Stimulated activated CD8-positive, alpha-beta memory T cell treated with anti-CD3 and anti-CD28 coated beads, Interleukin-15, amount 100 ng/mL, for 24 hours (primary cell): ENCODE data around the gene PATJ.

ENCODE experiments used
- DNase-seq: peaks from one replicate; pipeline ENCODE4 v3.0.0-alpha.2; 2020; ENCODE audit warnings: low read depth

PATJ gene

DNA sequence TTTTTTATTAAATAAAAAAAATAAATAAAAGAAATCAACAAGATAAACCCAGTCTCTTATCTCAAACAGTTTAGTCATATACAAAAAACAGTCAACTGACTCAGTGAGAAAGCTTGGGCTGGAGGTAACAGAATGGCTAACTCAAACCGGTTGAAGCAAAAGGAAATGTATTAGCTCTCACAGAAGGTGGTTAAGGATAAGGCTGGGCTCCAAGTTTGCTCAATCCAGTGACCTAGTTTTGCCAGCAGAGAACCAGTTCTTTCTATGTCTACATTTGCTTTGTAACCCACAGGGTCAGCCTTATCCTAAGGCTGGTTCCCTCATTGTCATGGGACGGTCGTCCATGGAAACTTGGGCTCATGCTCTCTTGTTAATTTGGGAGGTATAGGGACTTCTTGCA lies 307.9 kb downstream of the PATJ start:
- DNase-seq, result no peak

DNA sequence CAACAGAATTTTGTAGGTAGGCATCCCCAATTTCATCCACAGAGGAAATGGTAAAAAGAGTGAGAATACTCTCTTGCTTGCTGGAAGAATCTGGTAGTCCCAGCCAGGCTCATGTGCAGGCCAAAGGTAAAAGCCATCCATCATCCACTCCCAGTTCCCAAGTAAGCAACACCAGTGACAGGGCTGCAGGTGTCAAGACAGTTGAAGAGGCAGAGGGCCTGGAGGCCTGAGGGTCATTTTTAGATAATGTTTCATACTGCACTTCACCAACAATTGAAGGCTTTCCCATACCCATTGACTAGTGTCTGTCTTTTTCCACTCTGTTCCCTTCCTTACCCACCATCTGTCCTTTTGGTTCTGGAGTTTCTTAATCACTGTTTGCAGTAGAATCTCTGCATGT lies 310.7 kb downstream of the PATJ start:
- DNase-seq, result no peak

DNA sequence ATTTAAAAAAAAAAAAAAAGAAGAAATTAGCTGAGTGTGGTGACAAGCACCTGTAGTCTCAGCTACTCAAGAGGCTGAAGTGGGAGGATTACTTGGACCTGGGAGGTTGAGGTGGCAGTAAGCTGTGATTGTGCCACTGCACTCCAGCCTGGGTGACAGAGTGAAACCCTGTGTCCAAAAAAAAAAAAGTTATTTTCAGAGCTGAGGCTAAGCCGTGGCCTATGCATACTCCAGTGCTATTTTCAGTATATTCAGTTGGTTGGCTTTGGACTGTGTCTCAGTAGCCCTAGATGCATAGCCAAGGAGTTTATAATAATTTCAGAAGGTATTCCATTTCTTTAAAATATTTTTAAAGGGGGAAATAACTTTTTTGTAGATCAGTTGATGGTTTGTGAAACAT lies 311.9 kb downstream of the PATJ start:
- DNase-seq, result no peak

DNA sequence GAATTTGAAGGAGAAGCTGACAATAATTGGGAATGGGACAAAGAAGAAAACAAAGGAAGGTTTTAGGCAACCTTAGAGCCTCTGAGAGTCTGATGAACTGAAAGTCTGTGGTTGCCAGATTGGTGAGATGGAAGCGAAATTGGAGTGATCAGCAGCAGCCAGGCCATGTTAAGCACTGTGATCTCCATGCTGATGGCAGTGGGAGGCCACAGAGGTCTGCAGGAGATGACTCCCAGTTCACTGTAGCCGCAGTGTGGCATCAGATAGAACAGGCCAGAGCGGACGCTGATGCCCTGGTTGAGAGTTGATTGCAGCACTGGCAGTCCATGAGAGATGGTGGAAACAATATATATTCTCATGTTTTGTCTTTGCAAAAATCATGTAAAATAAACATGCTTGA lies 314.9 kb downstream of the PATJ start:
- no peak for DNase-seq

DNA sequence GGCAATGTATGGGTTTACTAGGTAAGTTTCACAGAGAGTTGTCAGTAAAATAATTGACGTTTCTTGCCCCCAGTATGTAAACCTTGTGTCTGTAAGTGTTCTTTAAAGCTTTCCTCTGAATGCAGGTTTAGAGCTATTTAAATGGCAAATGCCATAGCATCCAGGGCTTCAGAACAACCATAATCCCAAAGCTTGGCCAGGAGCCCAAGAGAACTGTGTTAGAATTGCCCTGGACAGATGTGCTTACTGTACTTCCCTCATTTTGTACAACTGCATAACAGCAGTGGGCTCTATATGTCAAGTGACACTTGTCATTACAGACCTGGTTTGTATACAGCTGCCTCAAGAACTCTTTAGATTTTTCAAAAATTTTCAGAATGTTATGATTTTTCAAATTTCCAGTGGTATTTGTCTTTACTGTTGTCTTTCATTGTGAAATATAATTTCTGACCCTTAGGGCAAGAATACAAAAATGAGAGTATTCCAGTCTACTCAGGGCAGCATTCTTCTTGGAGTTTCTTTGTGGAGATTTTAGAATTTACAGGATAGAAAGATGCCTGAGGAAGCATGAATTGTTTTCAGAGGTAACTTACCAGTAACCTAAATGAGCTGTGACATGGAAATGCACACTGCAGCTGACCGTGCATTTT lies 315.5 kb downstream of the PATJ start:
- DNase-seq, result no peak

DNA sequence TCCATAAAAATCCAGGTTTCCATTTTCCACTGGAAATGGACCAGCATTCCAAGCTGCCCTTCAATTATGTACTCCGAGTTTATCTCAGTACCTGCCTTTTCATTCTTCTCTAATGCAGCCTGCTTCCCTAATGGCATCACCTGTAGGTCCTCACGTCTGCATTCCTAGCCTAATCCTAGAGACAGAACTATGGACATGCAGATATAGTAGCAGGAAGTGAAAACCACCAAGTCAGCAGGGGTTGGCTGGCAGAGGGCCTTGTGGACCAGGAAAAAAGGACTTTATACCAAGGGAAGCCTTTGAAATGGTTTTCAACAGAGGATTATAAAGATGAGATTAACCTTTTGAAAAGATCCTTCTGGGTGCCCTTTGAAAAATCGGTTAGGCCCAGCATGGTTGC lies 316.7 kb downstream of the PATJ start:
- DNase-seq, result no peak

DNA sequence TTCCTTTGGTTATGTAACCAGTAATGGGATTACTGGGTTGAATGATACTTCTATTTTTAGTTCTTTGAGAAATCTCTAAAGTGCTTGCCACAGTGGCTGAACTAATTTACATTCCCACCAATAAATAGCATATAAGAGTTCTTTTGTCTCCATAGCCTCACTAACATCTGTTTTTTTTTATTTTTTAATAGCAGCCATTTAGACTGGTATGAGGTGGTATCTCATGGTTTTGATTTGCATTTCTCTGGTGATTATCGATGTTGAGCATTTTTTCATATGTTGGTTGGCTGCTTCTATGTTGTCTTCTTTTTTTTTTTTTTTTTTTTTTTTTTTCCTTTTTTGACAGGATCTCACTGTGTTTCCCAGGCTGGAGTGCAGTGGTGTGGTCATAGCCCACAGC lies 319.8 kb downstream of the PATJ start:
- no peak for DNase-seq

DNA sequence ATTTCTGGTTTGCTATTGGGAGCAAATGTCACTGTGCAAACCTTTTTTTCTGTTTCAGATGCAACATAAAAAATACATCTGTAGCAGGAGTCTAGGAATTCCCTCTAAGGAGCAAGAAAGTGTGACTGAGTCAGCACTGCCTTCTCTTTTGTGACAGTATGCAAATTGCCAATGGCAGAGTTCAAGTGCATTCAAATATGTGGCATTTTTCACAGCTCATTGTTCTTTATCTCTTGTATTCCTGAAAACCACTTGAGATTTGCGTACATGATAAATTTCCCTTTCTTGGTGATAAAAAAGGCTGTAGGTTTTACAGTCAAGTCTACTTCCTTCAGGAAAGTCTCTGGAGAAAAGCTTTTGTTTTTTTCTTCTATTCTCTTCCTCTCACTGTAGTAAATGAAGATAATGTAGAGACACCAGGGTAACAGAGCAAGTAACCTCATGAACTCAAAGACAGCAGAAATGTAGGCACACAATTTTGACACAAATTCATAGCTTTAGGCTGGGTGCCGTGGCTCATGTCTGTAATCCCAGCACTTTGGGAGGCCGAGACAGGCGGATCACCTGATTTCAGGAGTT lies 322.6 kb downstream of the PATJ start:
- no peak for DNase-seq

DNA sequence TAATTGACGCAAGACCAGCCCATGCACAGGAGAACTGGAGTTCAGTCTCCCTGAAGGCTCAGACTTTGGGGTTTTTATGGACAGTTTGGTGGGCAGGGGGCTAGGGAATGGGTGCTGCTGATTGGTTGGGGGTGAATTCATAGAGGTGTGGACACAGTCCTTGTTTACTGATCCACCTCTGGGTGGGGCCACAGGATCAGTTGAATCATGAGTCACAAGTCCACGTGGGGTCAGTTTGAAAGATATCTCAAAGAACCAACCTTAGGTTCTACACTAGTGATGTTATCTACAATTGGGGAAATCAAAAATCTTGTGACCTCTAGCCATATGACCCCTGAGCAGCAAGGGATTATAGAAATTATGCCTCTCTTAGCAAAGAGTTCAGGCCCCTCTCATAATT lies 324.4 kb downstream of the PATJ start:
- DNase-seq, result no peak

DNA sequence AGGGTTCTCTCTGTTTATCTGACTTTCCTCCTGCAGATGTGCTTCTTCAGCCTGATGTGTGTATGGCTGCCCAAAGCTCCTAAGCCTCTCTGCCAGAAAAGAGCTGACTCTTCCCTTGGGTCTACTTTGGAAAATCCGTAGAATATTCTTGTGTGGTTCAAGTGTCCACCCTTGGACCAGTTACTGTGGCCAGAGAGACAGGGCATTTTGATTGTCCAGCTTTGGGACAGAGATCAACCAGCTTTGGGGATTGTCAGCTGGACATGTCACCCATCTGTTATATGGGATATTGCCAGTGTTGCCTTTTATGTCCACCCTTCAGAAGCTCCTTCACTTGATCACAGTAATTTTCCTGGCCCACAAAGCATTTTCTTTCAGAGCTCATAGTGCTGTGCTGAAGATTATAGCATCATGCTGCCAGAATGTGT lies 326.1 kb downstream of the PATJ start:
- no peak for DNase-seq

DNA sequence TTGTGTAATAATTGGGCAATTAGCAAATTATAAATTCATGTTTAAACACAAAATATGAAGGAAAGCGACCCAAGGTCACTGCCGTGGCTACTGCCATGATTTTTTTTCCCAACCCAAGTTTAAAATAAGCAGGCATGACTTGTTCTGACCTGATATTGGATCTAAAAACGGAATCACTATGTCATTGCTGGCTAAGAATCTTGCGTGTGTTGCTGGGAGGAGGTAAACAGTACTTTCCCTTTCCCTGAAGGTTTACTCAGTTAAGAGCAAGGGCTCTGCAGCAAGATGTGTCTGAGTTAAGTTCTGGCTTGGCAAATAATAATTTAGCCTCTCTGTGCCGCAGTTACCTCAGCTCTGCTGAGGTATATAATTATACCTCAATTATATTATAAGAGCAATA lies 326.7 kb downstream of the PATJ start:
- no peak for DNase-seq

DNA sequence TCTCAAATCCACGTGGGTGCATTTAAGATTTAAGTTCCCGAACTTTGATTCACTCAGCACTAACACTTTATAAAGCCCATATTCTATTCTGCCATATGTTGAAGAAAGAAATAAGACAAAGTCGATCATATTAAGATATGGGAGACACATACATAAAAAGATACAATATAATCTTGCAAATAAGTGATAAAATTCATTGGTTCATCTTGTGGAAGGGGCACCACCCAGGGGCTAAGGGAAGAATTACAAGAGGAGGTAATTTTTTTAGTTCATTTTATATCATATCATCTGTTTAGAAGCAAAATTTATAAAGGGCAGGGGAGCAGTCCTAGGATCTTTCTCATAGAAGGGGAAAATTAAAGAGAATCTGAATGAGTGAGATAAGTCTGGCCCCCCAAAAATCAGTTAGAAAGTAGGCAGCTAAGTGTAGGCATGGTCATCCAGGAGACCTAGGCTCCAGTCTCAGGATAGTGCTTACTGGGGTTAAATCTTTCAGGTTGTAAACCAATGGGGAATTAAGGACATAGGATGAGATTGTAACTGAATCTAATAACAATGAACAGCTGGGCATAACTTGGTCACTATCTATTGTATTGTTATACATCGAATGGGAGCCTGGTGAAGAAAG lies 328.2 kb downstream of the PATJ start:
- no peak for DNase-seq

DNA sequence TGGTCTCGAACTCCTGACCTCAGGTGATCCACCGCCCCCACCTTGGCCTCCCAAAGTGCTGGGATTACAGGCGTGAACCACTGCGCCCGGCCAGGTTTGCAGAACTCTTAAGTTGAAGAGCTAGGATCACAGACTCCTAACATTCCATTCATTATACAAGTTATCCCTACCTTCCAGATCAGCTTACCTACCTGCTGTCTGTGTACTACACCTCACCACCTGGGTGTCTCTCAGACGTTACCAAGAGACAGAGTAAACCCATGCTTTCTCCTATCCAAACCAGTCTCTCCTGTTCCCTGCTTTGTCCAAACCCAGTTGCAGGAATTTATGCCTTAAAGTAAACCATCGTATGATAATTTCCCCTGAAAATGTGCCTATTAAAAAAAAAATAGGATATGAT lies 329.4 kb downstream of the PATJ start:
- no peak for DNase-seq

DNA sequence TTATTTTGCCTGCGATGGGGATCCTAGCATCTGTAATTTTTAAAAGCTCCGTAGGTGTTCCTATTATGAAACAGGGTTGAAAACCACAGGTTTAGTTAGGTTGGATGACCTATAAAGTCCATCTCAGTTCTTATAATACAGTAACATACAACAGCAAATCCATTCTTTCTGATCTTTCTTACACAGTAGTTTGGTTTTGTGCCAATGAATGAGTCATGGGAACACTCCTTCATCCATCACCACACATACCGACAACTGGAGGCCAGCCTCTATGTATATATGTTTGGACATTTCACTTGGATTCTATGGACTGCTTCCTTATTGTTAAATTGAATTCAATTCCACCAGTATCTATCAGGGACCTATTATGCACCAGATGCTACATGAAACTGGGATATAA lies 334.0 kb downstream of the PATJ start:
- DNase-seq, result no peak

DNA sequence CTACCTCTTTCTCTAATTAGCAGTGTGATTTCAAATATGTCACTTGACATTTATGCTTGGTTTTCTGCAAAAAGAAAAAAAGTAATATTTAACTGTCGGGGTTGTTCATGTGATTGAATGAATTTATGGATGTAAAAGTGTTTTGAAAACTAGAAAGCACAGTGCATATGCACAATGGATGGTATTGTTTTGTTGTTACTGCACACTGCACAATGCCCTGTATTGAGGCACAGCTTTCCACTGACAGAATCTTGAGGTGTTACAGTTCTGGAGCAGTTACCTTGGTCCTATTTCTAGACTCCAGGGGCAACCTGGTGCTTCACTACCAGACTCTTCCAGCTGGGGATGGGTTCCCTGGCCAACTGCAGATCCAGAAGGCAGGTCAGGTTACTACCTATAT lies 335.5 kb downstream of the PATJ start:
- no peak for DNase-seq

DNA sequence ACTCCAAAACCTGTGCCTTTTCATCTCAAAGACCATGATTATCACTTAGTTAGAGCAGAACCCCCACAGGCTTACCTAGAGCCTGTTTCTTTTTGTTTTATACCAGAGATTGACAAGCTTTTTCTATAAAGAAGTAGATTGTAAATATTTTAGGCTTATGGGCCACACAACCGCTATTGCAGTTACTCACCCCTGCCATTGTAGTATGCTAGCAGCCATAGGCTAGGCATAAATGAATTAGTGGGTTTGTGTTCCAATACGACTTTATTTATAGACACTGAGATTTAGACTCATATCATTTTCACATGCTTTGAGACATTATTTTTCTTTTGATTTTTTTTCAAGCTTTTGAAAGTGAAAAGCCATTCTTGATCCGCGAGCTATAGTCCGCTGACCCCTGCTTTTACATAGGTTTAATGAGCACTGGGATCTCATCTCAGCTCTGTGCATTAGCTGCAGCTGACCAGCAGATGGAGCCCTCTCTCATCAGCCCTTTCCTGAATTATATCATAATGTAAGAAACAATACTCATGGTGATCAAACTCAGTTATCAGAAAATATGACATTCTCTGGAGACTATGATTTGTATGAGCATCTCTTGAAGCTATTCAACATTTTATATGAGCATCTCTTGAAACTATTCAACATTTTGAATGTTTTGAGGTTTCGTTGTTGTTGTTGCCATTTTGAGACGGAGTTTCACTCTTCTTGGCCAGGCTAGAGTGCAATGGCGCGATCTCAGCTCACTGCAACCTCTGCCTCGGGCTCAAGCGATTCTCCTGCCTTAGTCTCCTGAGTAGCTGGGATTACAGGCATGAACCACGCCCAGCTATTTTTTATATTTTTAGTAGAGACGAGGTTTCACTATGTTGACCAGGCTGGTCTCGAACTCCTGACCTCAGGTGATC lies 340.4 kb downstream of the PATJ start:
- DNase-seq, result no peak

DNA sequence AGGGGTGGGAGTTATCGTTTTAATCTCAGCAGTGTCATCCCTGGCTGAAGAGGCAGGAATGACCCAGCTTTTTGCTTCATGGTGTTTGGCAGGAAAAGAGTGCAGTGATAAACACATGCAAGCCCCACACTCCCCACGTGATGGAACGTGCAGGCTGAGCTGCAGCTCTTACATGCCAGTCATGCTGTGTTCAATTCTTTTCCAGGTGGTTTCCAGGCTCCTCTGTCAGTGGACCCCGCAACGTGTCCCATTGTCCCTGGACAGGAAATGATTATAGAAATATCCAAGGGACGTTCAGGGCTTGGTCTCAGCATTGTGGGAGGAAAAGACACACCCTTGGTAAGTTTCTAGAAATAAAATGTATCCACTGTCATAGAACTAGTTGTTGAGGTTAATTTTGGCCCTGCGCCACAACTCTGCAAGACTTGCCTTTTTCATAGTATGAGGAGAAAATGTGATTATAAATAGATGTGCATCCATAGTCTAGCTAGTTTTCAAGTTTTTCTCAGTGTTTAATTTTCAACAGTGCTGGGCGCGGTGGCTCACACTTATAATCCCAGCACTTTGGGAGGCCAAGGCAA lies 342.1 kb downstream of the PATJ start:
- DNase-seq, result no peak

DNA sequence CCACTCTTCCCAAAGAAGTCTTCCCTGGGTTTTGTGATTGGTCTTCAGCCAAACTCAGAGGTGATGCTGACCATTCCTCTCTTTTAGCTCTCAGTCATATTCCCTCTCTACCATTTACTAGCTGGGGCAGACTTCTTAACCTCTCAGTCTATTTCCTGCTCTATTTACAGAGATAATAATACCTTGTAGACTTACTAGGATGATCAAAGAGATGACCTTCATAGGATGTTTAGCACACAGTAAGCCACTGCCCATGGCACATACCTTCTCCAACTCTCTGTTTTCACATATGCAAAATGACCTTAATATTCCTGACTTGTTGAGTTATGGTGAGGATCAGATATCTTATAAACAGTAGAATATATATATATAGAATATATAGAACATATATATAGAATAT lies 346.2 kb downstream of the PATJ start:
- no peak for DNase-seq

DNA sequence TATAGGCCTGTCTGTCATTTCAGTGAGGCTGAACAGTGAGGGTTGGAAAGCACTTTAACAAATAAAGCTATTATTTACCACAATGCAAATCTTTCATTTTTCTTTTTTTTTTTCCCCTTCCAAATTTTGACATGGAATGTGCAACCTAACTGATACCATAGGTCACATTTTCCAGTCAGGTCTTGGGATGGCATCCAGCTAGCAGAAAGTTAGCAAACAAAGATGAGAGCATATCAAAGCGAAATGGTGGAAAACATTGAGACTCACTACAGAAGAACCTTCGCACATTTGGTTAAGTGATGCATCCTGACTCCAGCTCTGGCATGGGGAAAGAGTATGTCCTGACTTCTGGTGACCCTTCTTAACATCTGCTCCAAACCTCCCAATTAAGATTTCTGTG lies 347.3 kb downstream of the PATJ start:
- DNase-seq, result no peak

DNA sequence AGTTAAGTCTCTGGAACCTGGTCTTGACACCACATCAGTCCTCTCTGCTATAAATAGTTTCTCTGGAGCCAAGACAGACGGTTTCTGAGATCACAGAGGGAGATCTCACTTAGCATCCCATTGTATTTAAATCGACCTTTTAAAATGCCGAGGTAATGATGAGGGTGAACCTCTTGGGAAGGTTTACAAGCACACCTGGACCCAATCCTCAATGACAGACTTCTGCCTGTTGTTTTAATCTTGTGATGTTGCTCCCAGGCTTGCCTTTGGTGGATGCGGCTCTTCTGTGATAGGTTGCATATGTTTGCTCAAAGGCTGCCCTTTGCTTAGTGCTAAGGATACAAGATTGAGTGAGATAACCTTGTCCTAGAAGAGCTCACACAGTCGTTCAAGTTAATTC lies 347.7 kb downstream of the PATJ start:
- no peak for DNase-seq

DNA sequence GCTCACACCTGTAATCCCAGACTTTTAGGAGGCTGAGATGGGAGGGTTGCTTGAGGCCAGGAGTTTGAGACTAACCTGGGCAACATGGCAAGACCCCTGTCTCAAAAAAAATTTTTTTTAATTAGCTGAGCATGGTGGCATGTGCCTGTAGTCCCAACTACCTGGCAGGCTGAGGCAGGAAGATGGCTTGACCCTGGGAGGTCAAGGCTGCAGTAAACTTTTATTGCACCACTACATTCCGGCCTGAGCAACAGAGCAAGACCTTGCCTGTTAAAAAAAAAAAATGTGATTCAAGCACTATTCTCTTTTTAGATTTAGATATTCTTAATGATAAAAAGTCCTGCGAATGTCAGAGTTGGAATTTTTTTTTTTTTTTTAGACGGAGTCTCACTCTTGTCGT lies 349.8 kb downstream of the PATJ start:
- DNase-seq, result no peak

DNA sequence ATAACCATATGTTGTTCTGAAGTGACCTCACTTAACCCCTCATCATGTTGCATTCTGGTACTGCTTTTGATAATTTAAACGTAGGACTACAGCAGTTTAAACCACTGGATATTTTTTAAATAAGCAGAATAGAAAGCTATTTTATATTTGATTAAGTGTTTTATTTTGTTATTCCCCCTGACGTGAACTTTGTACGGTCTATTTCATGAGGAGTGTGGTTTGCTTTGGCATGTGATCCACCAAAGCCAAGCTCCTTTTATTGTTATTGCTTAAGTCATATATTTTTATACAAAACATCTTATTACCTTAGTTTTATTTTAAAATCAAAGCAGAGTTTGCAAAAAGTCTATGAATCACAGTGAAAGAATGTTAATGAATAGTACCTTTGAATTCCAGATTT lies 351.0 kb downstream of the PATJ start:
- DNase-seq, result no peak

DNA sequence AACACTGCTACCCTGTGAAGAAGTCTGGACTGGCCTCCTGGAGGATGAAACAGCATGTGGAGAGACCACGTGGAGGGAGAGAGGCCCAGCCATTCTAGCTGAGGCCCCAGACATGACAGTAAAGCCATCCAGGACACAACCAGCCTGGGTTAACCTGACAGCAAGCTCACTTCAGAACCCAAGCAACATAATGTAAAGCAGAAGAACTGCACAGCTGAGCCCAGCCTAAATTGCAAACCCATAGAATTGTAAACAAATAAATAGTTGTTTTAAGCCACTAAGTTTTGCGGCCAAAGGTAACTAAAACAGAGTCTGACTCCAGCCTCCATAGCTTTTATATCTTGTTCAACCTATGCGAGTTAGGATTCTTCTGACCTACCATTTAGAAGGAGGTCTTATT lies 355.2 kb downstream of the PATJ start:
- no peak for DNase-seq
